GM19328 (cell line): ENCODE results near the gene BPIFB2.

Source experiments
- ATAC-seq: cut with Tn5 transposase; IDR thresholded peaks from one replicate; pipeline ENCODE4 v1.9.1; 2021; ENCODE audit warnings: mild to moderate bottlenecking, moderate library complexity; ENCODE audit not compliant: unreplicated experiment

BPIFB2 gene

DNA sequence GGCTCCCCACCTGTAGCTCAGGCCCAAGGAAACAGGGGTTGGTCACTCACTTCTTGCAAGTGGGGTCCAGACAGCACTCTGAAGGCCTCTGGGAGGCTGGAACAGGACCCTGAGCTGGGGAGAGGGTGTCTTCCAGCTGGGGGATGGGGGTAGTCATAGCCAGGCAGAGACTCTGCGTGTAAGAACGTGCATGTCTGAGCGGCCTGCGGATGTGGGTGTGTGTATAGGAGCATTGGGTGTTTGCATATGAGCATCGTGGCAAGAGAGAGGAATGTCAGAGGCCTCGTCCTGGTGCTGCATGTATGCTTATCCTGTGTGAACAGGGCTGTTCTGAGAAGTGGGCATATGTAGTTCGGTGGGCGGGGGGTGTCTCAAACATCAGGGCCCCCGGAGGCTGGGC lies 58.3 kb downstream of the BPIFB2 start:
- ATAC-seq = no peak

DNA sequence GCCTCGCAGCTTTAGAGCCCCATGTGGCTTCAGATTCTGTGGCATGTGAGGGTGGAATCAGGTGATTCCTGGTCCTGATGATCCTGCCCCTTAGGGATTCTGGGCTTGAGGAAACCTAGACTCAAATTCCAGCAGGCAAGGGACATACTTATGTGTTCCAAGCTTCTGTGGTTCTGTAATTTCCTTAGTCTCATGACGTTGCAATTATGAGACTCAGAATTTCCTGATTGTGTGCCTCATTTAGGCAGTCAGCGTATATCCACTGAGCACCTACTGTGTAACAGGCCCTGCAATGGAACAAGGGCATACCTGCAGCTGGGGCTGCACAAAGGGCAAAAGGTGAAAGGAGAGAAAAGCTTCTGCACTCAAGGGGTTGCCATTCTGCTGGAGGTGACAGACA lies 60.3 kb downstream of the BPIFB2 start:
- ATAC-seq = no peak

DNA sequence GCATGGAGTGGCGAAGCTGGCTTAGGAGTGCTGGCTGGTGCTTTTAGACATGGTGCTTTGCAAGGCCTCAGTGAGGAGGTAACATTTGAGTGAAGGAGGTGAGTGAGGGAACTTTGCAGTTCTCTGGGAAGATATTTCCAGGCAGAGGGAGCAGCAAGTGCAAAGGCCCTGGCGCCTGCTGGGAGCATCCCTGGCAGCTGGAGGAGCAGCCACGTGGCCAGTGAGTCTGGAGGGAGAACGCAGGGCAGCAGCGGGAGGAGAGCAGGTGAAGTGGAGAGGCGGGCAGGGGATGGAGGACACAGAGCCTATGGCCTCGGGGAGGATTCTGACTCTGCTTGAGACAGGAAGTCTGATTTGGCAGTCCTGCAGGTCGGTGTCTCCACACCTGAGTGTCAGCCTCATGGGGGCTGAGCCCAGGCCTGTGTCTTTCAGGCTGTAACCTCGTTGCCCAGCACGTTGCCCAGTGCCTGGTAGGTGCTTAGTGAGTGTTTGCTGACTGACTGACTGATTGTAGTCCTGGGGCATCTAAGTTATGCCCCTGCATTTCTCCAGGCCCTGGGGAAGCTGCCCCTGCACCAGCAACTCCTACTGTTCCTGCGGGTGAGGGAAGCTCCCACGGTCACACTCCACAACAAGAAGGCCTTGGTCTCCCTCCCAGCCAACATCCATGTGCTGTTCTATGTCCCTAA lies 60.9 kb downstream of the BPIFB2 start:
- no peak for ATAC-seq

DNA sequence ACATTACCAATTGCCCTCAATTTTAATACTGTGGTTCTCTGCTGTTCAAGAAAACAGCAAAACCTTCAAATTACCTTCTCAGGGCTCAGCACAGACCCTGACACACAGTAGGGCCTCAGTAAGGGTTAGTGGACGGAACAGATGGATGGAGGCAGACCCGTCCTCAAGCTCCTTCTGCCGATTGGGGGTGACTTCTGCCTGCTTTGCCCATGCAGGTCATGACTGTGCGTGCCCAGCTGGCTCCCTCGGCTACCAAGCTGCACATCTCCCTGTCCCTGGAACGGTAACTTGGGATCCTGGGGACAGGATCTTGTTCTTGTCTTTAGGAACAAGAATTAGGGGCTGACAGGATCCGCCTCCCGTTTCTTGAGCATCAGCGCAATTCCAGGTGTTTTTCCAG lies 62.2 kb downstream of the BPIFB2 start:
- ATAC-seq = no peak

DNA sequence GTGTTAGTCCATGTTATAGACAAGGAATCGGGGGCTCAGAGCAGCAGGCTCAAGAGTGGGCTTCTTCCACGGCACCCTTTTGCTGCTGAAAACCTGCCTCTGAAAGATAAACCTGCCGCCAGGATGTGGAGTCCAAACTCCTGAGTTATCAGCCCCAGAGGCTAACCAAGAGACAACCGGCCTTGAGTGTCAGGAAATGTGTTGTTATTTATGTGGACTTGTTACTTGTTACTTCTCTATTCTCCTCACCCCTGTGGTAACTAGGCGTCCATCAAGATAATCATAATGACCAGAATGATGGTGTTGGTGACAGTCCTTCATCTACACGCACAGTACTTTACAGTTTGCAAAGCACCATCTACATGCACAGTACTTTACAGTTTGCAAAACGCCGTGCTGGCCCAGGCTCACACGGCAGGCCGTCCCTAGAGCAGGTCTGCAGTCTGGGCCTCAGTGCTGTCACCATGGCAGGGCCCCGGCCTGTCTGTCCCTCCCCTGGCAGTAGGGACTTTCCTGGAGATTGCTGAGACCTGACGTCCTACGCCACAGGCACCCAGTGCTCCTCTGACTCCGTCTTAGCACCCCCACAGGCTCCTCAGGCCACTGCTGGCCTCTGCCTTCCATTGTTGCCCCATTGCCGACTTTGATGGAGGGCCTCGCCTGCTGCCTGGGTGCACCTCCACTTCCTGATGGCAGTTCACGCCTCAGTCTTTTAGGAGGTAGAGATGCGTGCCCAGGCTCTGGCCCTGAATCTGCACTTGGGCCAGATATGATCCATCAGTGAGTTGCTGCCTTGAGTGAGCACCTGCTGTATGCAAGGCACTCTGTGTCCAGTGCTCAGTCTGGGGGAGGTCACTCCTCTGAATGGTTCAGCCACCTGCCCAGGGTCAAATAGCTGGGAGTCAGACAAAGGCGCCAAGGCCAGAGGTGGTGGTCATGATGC lies 62.9 kb downstream of the BPIFB2 start:
- ATAC-seq = no peak

DNA sequence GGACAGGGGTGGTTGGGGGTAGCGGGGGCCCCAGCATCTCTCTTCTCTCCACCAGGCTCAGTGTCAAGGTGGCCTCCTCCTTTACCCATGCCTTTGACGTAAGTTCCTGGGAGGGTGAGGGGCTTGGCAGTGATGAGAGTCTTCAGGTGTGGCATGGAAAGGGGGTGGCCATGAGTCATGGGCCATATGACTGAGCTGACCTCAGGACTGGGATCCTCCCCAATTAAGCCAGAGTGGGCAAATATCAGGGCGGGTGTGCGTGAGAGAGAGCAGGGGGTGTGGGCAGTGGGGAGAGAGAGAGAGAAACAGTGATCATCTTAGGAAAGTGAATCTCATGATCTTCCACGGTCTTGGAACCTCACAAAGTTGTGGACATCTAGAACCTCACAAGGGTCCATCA lies 63.7 kb downstream of the BPIFB2 start:
- no peak for ATAC-seq

DNA sequence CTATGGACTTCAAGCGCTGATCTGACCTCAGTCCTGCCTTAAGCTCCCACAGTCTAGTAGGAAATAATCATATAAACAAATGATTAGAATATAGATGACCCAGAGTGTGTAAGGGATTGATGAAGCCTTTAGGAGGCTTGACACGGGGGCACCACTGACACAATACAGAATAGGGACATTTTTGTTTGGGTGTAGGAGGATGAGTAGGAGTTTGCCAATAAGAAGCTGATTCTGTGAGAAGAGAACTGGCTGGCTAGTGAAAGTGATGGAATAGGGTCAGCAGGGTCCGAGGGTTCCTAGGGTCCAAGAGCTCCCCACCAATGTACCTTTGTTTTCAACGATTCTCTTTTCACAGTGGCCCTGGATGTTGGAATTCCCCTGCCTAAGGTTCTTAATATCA lies 64.9 kb downstream of the BPIFB2 start:
- ATAC-seq = no peak

DNA sequence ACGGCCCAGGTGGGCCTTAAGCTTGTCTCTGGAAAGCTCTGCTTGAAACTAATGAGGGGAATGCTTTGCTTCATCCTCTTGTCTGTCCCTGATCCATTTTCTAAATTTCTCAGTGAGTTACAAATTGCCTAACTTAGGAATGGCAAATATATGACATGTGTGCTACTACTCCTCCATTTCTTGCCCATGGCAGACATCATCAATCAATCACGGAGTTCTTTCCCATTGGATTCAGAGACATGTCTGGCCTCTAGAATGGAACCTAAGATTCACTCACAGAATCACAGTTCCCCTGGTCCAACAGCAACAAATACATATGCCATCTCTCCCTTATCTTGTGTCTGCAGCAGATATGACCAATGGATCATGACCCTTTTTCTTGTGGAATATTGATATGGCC lies 65.3 kb downstream of the BPIFB2 start:
- ATAC-seq = no peak
